IPS DF 19.7 (cell line): Measurements from ENCODE around the gene MYL4.
"Not testable (repeated sequence)": the region's sequence is repeated elsewhere in the genome, so short reads cannot be mapped to it uniquely, and the experiment has no call there.

Source experiments
- DNase-seq: peaks from one replicate; pipeline ENCODE4 v3.0.0-alpha.2; 2013; ENCODE audit warnings: low read depth, low spot score

The MYL4 gene

GRCh38 chr17:47193931-47194511, 15.1 kb upstream of the MYL4 start:
- DNase-seq, result no peak

GRCh38 chr17:47197821-47198220, 11.3 kb upstream of the MYL4 start:
- DNase-seq, result no peak

- DNase-seq, result no peak
These were observed 9.4 kb upstream of the MYL4 start for GRCh38 chr17:47199627-47200324.

GRCh38 chr17:47200325-47200664, 8.9 kb upstream of the MYL4 start:
- no peak for DNase-seq

GRCh38 chr17:47201166-47201565, 8.0 kb upstream of the MYL4 start:
- no peak for DNase-seq

GRCh38 chr17:47203984-47204721, 5.0 kb upstream of the MYL4 start:
- DNase-seq, result no peak

GRCh38 chr17:47204722-47205418, 4.3 kb upstream of the MYL4 start:
- no peak for DNase-seq

- no peak for DNase-seq
These were observed 3.7 kb upstream of the MYL4 start for GRCh38 chr17:47205419-47205963.

- DNase-seq, result no peak
These were observed 1.7 kb upstream of the MYL4 start for GRCh38 chr17:47207143-47208067.

GRCh38 chr17:47209499-47209898, 351 bp downstream of the MYL4 start:
- no peak for DNase-seq

GRCh38 chr17:47210105-47210504, 957 bp downstream of the MYL4 start:
- no peak for DNase-seq

- DNase-seq, result no peak
These were observed 1.6 kb downstream of the MYL4 start for GRCh38 chr17:47210779-47211178.

- DNase-seq, result no peak
These were observed 3.3 kb downstream of the MYL4 start for GRCh38 chr17:47212458-47212857.

- no peak for DNase-seq
These were observed 4.4 kb downstream of the MYL4 start for GRCh38 chr17:47213540-47213939.

- no peak for DNase-seq
These were observed 5.8 kb downstream of the MYL4 start for GRCh38 chr17:47214931-47215330.

GRCh38 chr17:47216821-47217220, 7.7 kb downstream of the MYL4 start:
- DNase-seq, result not testable (repeated sequence)

GRCh38 chr17:47217279-47217678, 8.1 kb downstream of the MYL4 start:
- not testable (repeated sequence) for DNase-seq

- no peak for DNase-seq
These were observed 9.8 kb downstream of the MYL4 start for GRCh38 chr17:47218896-47219430.

GRCh38 chr17:47219621-47220475, 10.7 kb downstream of the MYL4 start:
- no peak for DNase-seq

- DNase-seq, result no peak
These were observed 11.4 kb downstream of the MYL4 start for GRCh38 chr17:47220531-47220999.
